ENCODE data around the gene DOK5. TPM values are rescaled to one million over a fixed set of nuclear protein-coding genes. Genes with fewer than 3 reads are reported as not detected.

Gene DOK5
- total and polyA plus RNA-seq, 2 of the 4 experiments (the other 2 are of a cell fraction) = 2.8 to 3.9 TPM

DNA sequence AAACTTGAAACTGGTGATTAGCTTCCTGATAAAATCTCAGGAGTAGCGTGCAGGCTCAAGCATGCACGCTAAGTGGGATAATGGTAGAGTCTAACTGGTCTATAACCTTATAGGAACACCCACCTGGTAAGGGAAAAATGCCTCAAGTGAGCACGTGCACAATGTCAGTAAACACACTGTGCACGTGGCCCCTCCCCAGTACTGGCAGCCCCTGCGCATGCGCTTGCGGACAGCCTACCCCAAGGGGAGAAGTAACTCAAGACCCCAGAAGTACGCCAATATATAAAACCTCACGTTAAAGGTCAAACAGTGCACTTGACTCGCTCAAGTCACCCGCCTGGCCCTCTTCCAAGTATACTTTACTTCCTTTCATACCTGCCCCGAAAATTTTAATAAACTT is 23.1 kb upstream of the DOK5 start:
- H2BK15ac ChIP-seq (ENCODE audit: low read depth, low read length) = no peak overlapping the region
- H3K4me2 ChIP-seq (ENCODE audit: low read depth, low read length) = no peak overlapping the region
- no peak overlapping the region for H3K18ac ChIP-seq (ENCODE audit: low read depth, low read length)
- H4K20me1 ChIP-seq (ENCODE audit: insufficient read depth, low read length) = no peaks in the 10 kb centered on the region
- DNase-seq = no peak
- H3K56ac ChIP-seq (ENCODE audit: extremely low read depth, insufficient read depth, low read length) = no peak overlapping the region
- no peaks in the 10 kb centered on the region for H3K4me1 ChIP-seq (ENCODE audit: control insufficient read depth, insufficient read depth, low read length)
- H3K27me3 ChIP-seq (ENCODE audit: control insufficient read depth, insufficient read depth, low read length) = no peaks in the 10 kb centered on the region
- ChIA-PET CTCF (no interaction called here), POLR2A (ENCODE audit: unreplicated experiment) (no interaction called here)
- H3K4ac ChIP-seq (ENCODE audit: low read depth, low read length) = no peak overlapping the region
- TF ChIP-seq USF2 (IDR thresholded peaks at IDR 0.05; ENCODE audit: low read depth, low read length) (no peak), MAFK (IDR thresholded peaks at IDR 0.05; ENCODE audit: low read depth, low read length) (no peak), CHD1 (IDR thresholded peaks at IDR 0.05; ENCODE audit: low read depth, low read length) (no peak), MAZ (IDR thresholded peaks at IDR 0.05; ENCODE audit: borderline replicate concordance, low read depth, low read length) (no peak), NFE2L2 (IDR thresholded peaks at IDR 0.05; ENCODE audit: low read depth, low read length) (no peak), BHLHE40 (IDR thresholded peaks at IDR 0.05; ENCODE audit: low read depth, low read length) (no peak), RFX5 (IDR thresholded peaks at IDR 0.05; ENCODE audit: low read depth, low read length) (no peak), RAD21 (IDR thresholded peaks at IDR 0.05; ENCODE audit: low read length) (no peak), FOS (IDR thresholded peaks at IDR 0.05; ENCODE audit: low read depth, low read length) (no peak), CEBPB (IDR thresholded peaks at IDR 0.05; ENCODE audit: low read depth, low read length) (no peak), RCOR1 (IDR thresholded peaks at IDR 0.05; ENCODE audit: insufficient replicate concordance, low read length) (no peak)
- TF ChIP-seq, protein P1, sequence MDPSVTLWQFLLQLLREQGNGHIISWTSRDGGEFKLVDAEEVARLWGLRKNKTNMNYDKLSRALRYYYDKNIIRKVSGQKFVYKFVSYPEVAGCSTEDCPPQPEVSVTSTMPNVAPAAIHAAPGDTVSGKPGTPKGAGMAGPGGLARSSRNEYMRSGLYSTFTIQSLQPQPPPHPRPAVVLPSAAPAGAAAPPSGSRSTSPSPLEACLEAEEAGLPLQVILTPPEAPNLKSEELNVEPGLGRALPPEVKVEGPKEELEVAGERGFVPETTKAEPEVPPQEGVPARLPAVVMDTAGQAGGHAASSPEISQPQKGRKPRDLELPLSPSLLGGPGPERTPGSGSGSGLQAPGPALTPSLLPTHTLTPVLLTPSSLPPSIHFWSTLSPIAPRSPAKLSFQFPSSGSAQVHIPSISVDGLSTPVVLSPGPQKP (IDR thresholded peaks at IDR 0.05; ENCODE audit: borderline replicate concordance, low read depth, low read length) = no peak
- TF ChIP-seq, protein P2, sequence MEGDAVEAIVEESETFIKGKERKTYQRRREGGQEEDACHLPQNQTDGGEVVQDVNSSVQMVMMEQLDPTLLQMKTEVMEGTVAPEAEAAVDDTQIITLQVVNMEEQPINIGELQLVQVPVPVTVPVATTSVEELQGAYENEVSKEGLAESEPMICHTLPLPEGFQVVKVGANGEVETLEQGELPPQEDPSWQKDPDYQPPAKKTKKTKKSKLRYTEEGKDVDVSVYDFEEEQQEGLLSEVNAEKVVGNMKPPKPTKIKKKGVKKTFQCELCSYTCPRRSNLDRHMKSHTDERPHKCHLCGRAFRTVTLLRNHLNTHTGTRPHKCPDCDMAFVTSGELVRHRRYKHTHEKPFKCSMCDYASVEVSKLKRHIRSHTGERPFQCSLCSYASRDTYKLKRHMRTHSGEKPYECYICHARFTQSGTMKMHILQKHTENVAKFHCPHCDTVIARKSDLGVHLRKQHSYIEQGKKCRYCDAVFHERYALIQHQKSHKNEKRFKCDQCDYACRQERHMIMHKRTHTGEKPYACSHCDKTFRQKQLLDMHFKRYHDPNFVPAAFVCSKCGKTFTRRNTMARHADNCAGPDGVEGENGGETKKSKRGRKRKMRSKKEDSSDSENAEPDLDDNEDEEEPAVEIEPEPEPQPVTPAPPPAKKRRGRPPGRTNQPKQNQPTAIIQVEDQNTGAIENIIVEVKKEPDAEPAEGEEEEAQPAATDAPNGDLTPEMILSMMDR (conservative IDR thresholded peaks at IDR 0.05; ENCODE audit: low read depth, low read length) = no peak
- intact Hi-C loops (cut with micrococcal nuclease) (no loop called here), dilution Hi-C loops (cut with HindIII; ENCODE audit: low sequenced_read_pairs, unreplicated experiment) (no loop called here), in situ Hi-C loops (cut with MboI; ENCODE audit: low sequenced_read_pairs) (no loop called here)
- H2BK5ac ChIP-seq (ENCODE audit: low read depth, low read length, poor library complexity, severe bottlenecking) = no peak overlapping the region
- no peaks in the 10 kb centered on the region for H3K36me3 ChIP-seq (ENCODE audit: control insufficient read depth, insufficient read depth, low read length)
- no peak for ATAC-seq (ENCODE audit: low read depth)
- no peak overlapping the region for H2AK9ac ChIP-seq (replicated peaks; ENCODE audit: low read depth, low read length, poor library complexity)
- H2AK5ac ChIP-seq (ENCODE audit: low read depth, low read length) = no peak overlapping the region
- H3K9ac ChIP-seq (ENCODE audit: low read depth, low read length) = no peak overlapping the region
- H3K23ac ChIP-seq (ENCODE audit: low read depth, low read length) = no peak overlapping the region
- no peak overlapping the region for H2AFZ ChIP-seq (replicated peaks; ENCODE audit: low read length, poor library complexity)
- no peak overlapping the region for H4K91ac ChIP-seq (ENCODE audit: insufficient read depth, low read depth, low read length)
- no peaks in the 10 kb centered on the region for H3K9me1 ChIP-seq (ENCODE audit: insufficient read depth, low read length)
- no peak overlapping the region for H3K27ac ChIP-seq (ENCODE audit: insufficient read depth, low read length)
- no peak overlapping the region for H3K4me3 ChIP-seq (ENCODE audit: insufficient read depth, low read depth, low read length)
- no peak overlapping the region for H2BK20ac ChIP-seq (ENCODE audit: low read depth, low read length)
- BruUV-seq (replicated peaks) = no TSS peak
- H4K5ac ChIP-seq (ENCODE audit: low read depth, low read length) = no peak overlapping the region
- WGBS, 2 experiments (ENCODE audit: extremely low coverage in 2 of 2, insufficient read length in 1 of 2) = 100% methylated on average over 1 of the region's 12 CpGs; no CpG with 5 or more reads in 1 of the 2 experiments
- H2BK120ac ChIP-seq (ENCODE audit: low read depth, low read length) = no peak overlapping the region
- no peaks in the 10 kb centered on the region for H3K79me1 ChIP-seq (ENCODE audit: low read depth in 1 of 2, low read length in 2 of 2)
- H3K9me3 ChIP-seq (ENCODE audit: control insufficient read depth, insufficient read depth, low read length) = no peaks in the 10 kb centered on the region
- H4K8ac ChIP-seq (ENCODE audit: low read depth in 2 of 2, low read length in 2 of 2) = no peak overlapping the region
- no peak overlapping the region for H3K14ac ChIP-seq (replicated peaks; ENCODE audit: low read depth, low read length)
